Endodermal cell (in vitro differentiated cells): ENCODE data around the gene RBM18. TPM values are rescaled to one million over a fixed set of nuclear protein-coding genes. Genes with fewer than 3 reads are reported as not detected.
A peak's percentile ranks its signal among the peaks of the same experiment; 100 is the strongest.

Source experiments
- DNase-seq: peaks from one replicate; pipeline ENCODE4 v3.0.0-alpha.2; 2017
- H3K27ac ChIP-seq: 2 replicates; pipeline ENCODE4 v1.5.1; 2013; ENCODE audit warnings: mild to moderate bottlenecking, low read depth, low read length, moderate library complexity
- H3K27me3 ChIP-seq: 2 replicates; pipeline ENCODE4 v1.6.1; 2013; ENCODE audit warnings: mild to moderate bottlenecking, low read length, moderate library complexity; ENCODE audit not compliant: insufficient read depth, control insufficient read depth, poor library complexity, severe bottlenecking
- H3K36me3 ChIP-seq: 2 replicates; pipeline ENCODE4 v1.7.0; 2013; ENCODE audit warnings: mild to moderate bottlenecking, low read length, moderate library complexity; ENCODE audit not compliant: control insufficient read depth, insufficient read depth
- H3K4me1 ChIP-seq: one replicate; pipeline ENCODE4 v1.7.0; 2013; ENCODE audit warnings: low read length; ENCODE audit not compliant: control insufficient read depth, insufficient read depth
- H3K4me3 ChIP-seq: 2 replicates; pipeline ENCODE4 v1.5.1; 2013; ENCODE audit warnings: mild to moderate bottlenecking, low read length, moderate library complexity
- H3K9ac ChIP-seq: 2 replicates; pipeline ENCODE4 v1.6.1; 2013; ENCODE audit warnings: mild to moderate bottlenecking, low read length, moderate library complexity; ENCODE audit not compliant: poor library complexity, severe bottlenecking; ENCODE audit errors: extremely low read depth
- H3K9me3 ChIP-seq: 2 replicates; pipeline ENCODE4 v1.6.1; 2013; ENCODE audit warnings: mild to moderate bottlenecking, low read length, moderate library complexity; ENCODE audit not compliant: control insufficient read depth
- H3K27ac Mint-ChIP-seq: 2 replicates; pipeline ENCODE4 v1.8.0; 2020; ENCODE audit warnings: mixed read lengths
- H3K27me3 Mint-ChIP-seq: 2 replicates; pipeline ENCODE4 v1.8.0; 2021; ENCODE audit warnings: mild to moderate bottlenecking, mixed read lengths; ENCODE audit not compliant: insufficient read depth
- H3K36me3 Mint-ChIP-seq: 2 replicates; pipeline ENCODE4 v1.8.0; 2020; ENCODE audit warnings: low read depth, mixed read lengths
- H3K4me1 Mint-ChIP-seq: 2 replicates; pipeline ENCODE4 v1.8.0; 2020; ENCODE audit warnings: mixed read lengths
- H3K4me3 Mint-ChIP-seq: 2 replicates; pipeline ENCODE4 v1.8.0; 2020; ENCODE audit warnings: mild to moderate bottlenecking, moderate library complexity, mixed read lengths
- H3K9me3 Mint-ChIP-seq: 2 replicates; pipeline ENCODE4 v1.8.0; 2020; ENCODE audit warnings: mild to moderate bottlenecking, mixed read lengths
- WGBS, 2 experiments: methylation state at CpG; one replicate each; pipeline versions ENCODE4 v1.1.5 to v1.1.7; 2013; ENCODE audit warnings: missing lambda C conversion rate in 2 of 2, mixed read lengths in 1 of 2; ENCODE audit not compliant: insufficient coverage in 1 of 2, insufficient read length in 1 of 2; 5-methylcytosine and 5-hydroxymethylcytosine counted together
- total RNA-seq, 2 donors: library from RNA; stranded (reverse); fragmentation: NEBNext Ultra II Directional in 1 of 2; extraction: Animal tissue kit (Norgen Biotek cat#: 25700) in 1 of 2; gene quantifications; 2 replicates in 1 of 2; 3 replicates in 1 of 2; pipeline ENCODE4 v1.2.1, GENCODE V29; 2021
- TF ChIP-seq, protein P1 (sequence below): fragments of 200-600 bp; sonication (generic); conservative IDR thresholded peaks from 2 replicates; pipeline ENCODE4 v1.5.0; 2021; ENCODE audit warnings: antibody characterized with exemption, mild to moderate bottlenecking

Gene RBM18
- total RNA-seq, 2 donors from 2014 or later: 15.7 to 17.3 TPM

DNA sequence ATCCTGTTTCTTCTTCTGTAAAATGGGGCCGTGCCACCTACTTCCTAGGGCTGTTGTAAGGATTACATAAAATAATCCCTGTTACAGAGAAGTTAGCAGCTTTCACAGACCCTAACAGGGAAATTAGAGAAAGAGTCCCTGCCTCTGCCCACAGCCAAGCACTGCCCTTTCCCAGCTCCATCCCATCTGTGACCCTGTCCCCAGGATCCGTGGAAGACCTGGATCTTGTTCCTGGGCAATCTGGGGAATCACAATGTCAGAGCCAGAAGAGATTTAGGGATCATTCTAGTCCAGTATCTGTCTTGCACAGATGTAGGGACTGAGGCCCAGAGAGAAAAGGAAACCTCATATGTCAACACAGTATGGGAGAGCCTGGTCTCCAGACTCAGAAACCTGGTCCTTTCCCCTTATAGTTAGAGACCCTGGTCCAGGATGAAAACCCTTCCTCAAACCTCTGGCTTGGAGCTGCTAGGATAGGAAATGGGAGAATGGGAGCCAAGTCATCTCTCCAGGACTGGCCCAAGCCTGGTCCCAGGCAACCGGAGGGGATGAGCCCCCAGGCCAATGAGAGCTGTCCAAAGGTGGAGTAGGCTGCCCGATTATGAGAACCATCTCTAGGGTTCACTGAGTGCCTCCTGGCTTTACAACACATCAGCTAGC, 48.4 kb downstream of the RBM18 start:
- peaks cover 10% of the 10 kb centered on the region for H3K4me1 ChIP-seq
- peaks cover 99% of the 10 kb centered on the region for H3K27me3 ChIP-seq
- H3K9me3 ChIP-seq: no peaks in the 10 kb centered on the region
- H3K9me3 Mint-ChIP-seq: no peaks in the 10 kb centered on the region
- TF ChIP-seq, protein P1, sequence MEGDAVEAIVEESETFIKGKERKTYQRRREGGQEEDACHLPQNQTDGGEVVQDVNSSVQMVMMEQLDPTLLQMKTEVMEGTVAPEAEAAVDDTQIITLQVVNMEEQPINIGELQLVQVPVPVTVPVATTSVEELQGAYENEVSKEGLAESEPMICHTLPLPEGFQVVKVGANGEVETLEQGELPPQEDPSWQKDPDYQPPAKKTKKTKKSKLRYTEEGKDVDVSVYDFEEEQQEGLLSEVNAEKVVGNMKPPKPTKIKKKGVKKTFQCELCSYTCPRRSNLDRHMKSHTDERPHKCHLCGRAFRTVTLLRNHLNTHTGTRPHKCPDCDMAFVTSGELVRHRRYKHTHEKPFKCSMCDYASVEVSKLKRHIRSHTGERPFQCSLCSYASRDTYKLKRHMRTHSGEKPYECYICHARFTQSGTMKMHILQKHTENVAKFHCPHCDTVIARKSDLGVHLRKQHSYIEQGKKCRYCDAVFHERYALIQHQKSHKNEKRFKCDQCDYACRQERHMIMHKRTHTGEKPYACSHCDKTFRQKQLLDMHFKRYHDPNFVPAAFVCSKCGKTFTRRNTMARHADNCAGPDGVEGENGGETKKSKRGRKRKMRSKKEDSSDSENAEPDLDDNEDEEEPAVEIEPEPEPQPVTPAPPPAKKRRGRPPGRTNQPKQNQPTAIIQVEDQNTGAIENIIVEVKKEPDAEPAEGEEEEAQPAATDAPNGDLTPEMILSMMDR: no peak
- 67 to 71% methylated on average over 2 to 4 of the region's 4 CpGs for WGBS, 2 experiments
- no peak overlapping the region for H3K27ac Mint-ChIP-seq
- no peak for DNase-seq
- no peak overlapping the region for H3K27ac ChIP-seq
- no peaks in the 10 kb centered on the region for H3K36me3 Mint-ChIP-seq
- H3K4me3 ChIP-seq: no peak overlapping the region
- H3K36me3 ChIP-seq: no peaks in the 10 kb centered on the region
- H3K4me1 Mint-ChIP-seq: peaks cover 20% of the 10 kb centered on the region
- H3K9ac ChIP-seq: no peak overlapping the region
- peaks cover 99% of the 10 kb centered on the region for H3K27me3 Mint-ChIP-seq
- no peak overlapping the region for H3K4me3 Mint-ChIP-seq

DNA sequence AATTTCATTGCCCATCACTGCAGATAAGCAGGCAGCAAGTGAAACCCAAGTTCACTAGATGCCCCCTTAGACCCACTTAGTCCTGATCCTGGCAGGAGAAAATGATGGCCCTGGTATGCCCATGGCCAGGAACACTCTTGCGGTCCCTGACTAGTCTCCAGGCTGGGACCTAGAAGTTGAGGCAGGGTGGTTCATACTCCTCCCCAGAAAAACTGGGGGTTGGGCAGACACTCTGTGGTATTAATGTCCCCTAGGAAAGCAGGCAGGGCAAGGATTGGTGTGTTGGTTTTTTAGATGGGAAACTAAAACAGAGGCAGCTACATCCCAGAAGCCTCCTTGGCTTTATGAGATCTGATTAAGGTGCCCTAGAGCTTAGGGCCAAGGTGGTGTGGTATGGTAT, 49.0 kb downstream of the RBM18 start:
- H3K4me3 Mint-ChIP-seq: no peak overlapping the region
- H3K4me1 ChIP-seq: peaks cover 7% of the 10 kb centered on the region
- no peak overlapping the region for H3K27ac ChIP-seq
- H3K36me3 Mint-ChIP-seq: no peaks in the 10 kb centered on the region
- H3K27me3 ChIP-seq: peaks cover 99% of the 10 kb centered on the region
- 90 to 100% methylated on average over 1 of the region's 1 CpG for WGBS, 2 experiments
- H3K9ac ChIP-seq: no peak overlapping the region
- H3K9me3 ChIP-seq: no peaks in the 10 kb centered on the region
- H3K27me3 Mint-ChIP-seq: peaks cover 99% of the 10 kb centered on the region
- TF ChIP-seq, protein P1: no peak
- no peak overlapping the region for H3K4me3 ChIP-seq
- no peaks in the 10 kb centered on the region for H3K36me3 ChIP-seq
- peaks cover 17% of the 10 kb centered on the region for H3K4me1 Mint-ChIP-seq
- H3K27ac Mint-ChIP-seq: no peak overlapping the region
- DNase-seq: no peak
- H3K9me3 Mint-ChIP-seq: no peaks in the 10 kb centered on the region

DNA sequence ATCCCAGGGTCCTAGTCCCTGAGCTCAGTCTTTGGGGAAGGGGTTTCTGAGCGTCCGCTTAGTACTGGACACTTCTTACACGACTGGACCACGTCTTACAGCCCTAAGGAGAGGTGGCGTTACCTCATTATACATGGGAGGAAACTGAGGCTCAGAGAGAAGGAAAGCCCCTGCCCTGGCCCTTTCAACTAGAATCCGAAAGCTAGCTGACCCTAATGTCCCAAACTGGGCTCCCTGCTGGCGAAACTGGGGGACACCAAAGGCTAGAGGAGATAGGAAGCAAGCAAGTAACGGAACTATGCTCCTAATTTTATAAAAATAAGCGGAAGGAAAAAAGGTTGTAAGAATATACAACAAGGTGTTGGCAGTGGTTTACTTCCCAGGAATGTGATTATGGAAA, 50.1 kb downstream of the RBM18 start:
- Histone ChIP-seq H3K9me3 (no peaks in the 10 kb centered on the region), H3K9ac (no peak overlapping the region), H3K27me3 (peaks cover 92% of the 10 kb centered on the region), H3K27ac (no peak overlapping the region), H3K36me3 (no peaks in the 10 kb centered on the region), H3K4me3 (peak overlapping the region; percentile 64), H3K4me1 (no peaks in the 10 kb centered on the region)
- 47 to 49% methylated on average over 9 of the region's 9 CpGs for WGBS, 2 experiments
- H3K36me3 Mint-ChIP-seq: no peaks in the 10 kb centered on the region
- H3K27ac Mint-ChIP-seq: no peak overlapping the region
- H3K4me1 Mint-ChIP-seq: peaks cover 7% of the 10 kb centered on the region
- no peaks in the 10 kb centered on the region for H3K9me3 Mint-ChIP-seq
- TF ChIP-seq, protein P1: no peak
- peak overlapping the region; percentile 44 for H3K4me3 Mint-ChIP-seq
- H3K27me3 Mint-ChIP-seq: peaks cover 91% of the 10 kb centered on the region
- DNase-seq: no peak
